HL-60 (cell line): ENCODE measurements around the gene BPIFB4.

ENCODE experiments used
- DNase-seq, 2 experiments: peaks; one replicate each; pipeline ENCODE4 v3.0.0-alpha.2; 2010 to 2020; ENCODE audit warnings: low read depth in 1 of 2, low spot score in 1 of 2
- H3K27ac ChIP-seq: fragments of 250-450 bp; sonication (Bioruptor Pico); replicated peaks from 2 replicates; pipeline ENCODE4 v1.5.1; 2020; ENCODE audit warnings: mild to moderate bottlenecking, moderate library complexity
- H3K27me3 ChIP-seq: fragments of 250-450 bp; sonication (Bioruptor Pico); 2 replicates; pipeline ENCODE4 v1.5.1; 2021; ENCODE audit warnings: mild to moderate bottlenecking, moderate library complexity; ENCODE audit not compliant: insufficient read depth, poor library complexity, severe bottlenecking
- H3K4me3 ChIP-seq: replicated peaks from 2 replicates; pipeline ENCODE4 v1.5.1; 2011; ENCODE audit warnings: mild to moderate bottlenecking, control low read depth, low read length; ENCODE audit not compliant: insufficient read depth
- CTCF ChIP-seq: IDR thresholded peaks from one replicate; pipeline ENCODE4 v1.5.1; 2011; ENCODE audit warnings: low read length, control low read depth, inconsistent platforms; ENCODE audit not compliant: insufficient read depth
- GABPA ChIP-seq: IDR thresholded peaks from 2 replicates; pipeline ENCODE4 v1.6.1; 2012; ENCODE audit warnings: low read depth
- POLR2AphosphoS5 ChIP-seq: IDR thresholded peaks from 2 replicates; pipeline ENCODE4 v1.6.1; 2012; ENCODE audit warnings: low read depth
- REST ChIP-seq: IDR thresholded peaks from 2 replicates; pipeline ENCODE4 v1.6.1; 2012; ENCODE audit warnings: low read depth; ENCODE audit not compliant: insufficient replicate concordance
- SPI1 ChIP-seq: IDR thresholded peaks from 2 replicates; pipeline ENCODE4 v1.6.1; 2012; ENCODE audit warnings: low read depth, mild to moderate bottlenecking, borderline replicate concordance

BPIFB4 gene

DNA sequence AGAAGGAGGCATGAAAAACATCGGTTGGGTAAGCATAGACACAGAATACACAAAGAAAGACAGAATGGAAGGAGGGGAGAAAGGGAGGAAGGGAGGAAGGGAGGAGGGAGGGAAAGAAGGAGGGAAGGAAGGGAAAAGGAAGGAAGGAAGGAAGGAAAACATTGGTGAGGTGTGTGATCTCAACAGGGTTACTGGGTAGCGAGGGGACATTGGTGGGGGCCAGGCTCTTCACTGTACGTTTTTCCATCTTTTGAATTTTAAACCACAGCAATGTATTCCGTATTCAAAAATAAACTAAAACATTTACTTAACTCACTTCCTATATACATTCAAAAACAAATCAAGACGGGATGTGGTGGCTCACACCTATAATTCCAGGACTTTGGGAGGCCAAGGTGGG is 67.9 kb downstream of the BPIFB4 start:
- H3K27me3 ChIP-seq: no peaks in the 10 kb centered on the region
- TF ChIP-seq CTCF (no peak), POLR2AphosphoS5 (no peak)

DNA sequence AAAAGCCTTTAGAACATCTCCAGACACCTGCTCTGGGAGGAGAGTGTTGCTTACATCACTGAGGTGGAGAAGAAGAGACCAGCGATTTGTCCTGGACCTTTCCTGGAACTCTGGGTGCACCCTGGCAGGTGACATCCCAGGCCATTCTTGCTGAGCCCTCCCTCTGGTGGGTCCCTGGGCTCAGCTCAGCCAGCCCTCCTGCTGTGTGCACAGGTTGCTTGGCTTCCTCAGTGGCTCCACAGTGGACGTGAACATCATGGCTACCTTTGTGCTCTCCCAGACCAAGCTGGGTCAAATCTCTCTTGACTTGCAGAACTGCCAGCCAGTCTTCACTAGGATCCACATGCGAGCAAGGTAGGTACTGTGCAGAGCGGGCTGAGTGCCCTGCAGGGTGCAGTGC is 68.6 kb downstream of the BPIFB4 start:
- TF ChIP-seq REST (no peak), POLR2AphosphoS5 (no peak), CTCF (no peak), SPI1 (no peak), GABPA (no peak)
- Histone ChIP-seq H3K27ac (no peak overlapping the region), H3K27me3 (no peaks in the 10 kb centered on the region), H3K4me3 (no peak overlapping the region)
- DNase-seq: no peak

More for the DNA sequence above, 67.9 kb downstream of the BPIFB4 start:
- no peak for DNase-seq
- no peak overlapping the region for H3K27ac ChIP-seq
- H3K4me3 ChIP-seq: no peak overlapping the region

DNA sequence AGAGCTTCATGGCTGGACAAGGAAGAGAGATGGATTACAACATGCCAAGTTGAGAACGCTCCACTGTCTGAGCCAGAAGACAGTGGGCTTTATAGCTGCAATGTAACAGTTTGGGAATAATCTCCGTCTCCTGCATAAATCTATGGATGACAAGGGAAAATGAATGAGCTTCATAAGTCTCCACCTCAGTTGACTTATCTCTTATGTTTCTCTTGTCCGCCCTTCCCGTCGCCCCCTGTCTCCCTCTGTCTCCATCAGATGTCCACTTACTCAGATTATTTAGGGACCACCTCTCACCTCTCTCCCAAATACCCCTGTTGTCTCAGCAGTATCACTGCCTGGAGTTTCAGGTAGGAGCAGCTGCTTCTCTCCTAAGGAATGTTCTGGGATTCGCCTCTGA is 74.8 kb downstream of the BPIFB4 start:
- Histone ChIP-seq H3K4me3 (no peak overlapping the region), H3K27ac (no peak overlapping the region), H3K27me3 (no peaks in the 10 kb centered on the region)
- TF ChIP-seq CTCF: no peak
- no peak for TF ChIP-seq SPI1
- TF ChIP-seq GABPA: no peak
- TF ChIP-seq POLR2AphosphoS5: no peak
- no peak for TF ChIP-seq REST
- no peak for DNase-seq

DNA sequence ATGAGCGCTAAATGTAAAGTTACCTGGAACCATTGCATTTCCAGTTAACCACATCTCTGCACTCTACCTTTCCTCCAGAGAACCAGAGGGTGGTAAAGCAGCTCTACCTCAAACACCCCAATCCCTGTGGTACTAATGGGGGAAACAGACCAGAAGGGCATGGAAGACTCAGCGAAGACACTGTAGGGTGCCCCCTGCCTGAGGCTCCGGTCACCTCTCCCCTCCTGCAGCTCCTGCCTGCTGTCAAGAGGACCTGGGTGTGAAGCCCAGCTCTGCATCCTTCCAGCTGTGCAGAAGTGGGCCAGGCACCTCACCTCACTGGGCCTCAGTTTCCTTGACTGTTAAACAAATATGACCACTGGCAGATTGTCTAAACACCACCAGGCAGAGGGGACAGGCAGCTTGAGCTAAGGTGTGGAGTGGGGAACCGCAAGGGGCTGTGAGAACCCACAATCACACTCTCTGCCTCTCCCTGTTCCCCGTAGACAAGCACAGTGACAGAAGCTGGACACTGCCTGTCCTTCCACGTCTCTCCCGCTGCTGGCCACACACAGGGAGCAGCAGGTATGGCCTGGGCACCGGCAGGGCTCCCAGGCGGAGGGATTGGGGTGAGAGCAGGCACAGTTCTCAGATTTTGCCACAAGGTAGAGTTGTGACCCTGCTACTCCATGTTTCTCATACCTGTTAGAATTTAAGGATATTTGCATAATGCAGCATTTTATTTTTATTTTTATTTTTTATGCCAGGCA is 79.4 kb downstream of the BPIFB4 start:
- TF ChIP-seq SPI1 (no peak), POLR2AphosphoS5 (no peak), CTCF (no peak), GABPA (no peak), REST (no peak)
- no peak for DNase-seq

More for the DNA sequence above, 79.4 kb downstream of the BPIFB4 start:
- H3K4me3 ChIP-seq: no peak overlapping the region
- no peaks in the 10 kb centered on the region for H3K27me3 ChIP-seq
- H3K27ac ChIP-seq: no peak overlapping the region
